Thymus (tissue), 11 donors: ENCODE measurements around the gene TAS1R2. TPM values are rescaled to one million over a fixed set of nuclear protein-coding genes. Genes with fewer than 3 reads are reported as not detected.
"Not testable (repeated sequence)": the region's sequence is repeated elsewhere in the genome, so short reads cannot be mapped to it uniquely, and the experiment has no call there.

Experiments
- DNase-seq, 9 donors: peaks; one replicate each; pipeline ENCODE4 v3.0.0-alpha.2; 2013; ENCODE audit warnings: low spot score in 9 of 9, low read depth in 6 of 9, missing footprints in 1 of 9
- H3K27ac ChIP-seq, 2 donors: one replicate each; pipeline ENCODE4 v1.5.1; 2013; ENCODE audit warnings: control low read depth in 1 of 2, low read depth in 1 of 2, low read length in 1 of 2, mild to moderate bottlenecking in 1 of 2, moderate library complexity in 1 of 2
- H3K27me3 ChIP-seq, 2 donors: one replicate each; pipeline ENCODE4 v1.5.1; 2013; ENCODE audit warnings: low read length in 1 of 2; ENCODE audit not compliant: control insufficient read depth in 2 of 2, insufficient read depth in 1 of 2
- H3K36me3 ChIP-seq, 2 donors: one replicate each; pipeline ENCODE4 v1.5.1; 2013; ENCODE audit warnings: low read length in 1 of 2, mild to moderate bottlenecking in 1 of 2, moderate library complexity in 1 of 2; ENCODE audit not compliant: control insufficient read depth in 2 of 2, insufficient read depth in 2 of 2
- H3K4me1 ChIP-seq, 2 donors: one replicate each; pipeline ENCODE4 v1.5.1; 2013; ENCODE audit warnings: low read length in 2 of 2; ENCODE audit not compliant: control insufficient read depth in 2 of 2, insufficient read depth in 2 of 2
- H3K4me3 ChIP-seq, 2 donors: one replicate each; pipeline ENCODE4 v1.5.1; 2013; ENCODE audit warnings: low read length in 2 of 2, control low read depth in 1 of 2, mild to moderate bottlenecking in 1 of 2
- H3K9me3 ChIP-seq, 2 donors: one replicate each; pipeline ENCODE4 v1.5.1; 2013; ENCODE audit warnings: low read length in 1 of 2, mild to moderate bottlenecking in 1 of 2; ENCODE audit not compliant: control insufficient read depth in 2 of 2, insufficient read depth in 1 of 2
- WGBS: extraction: QIAGEN DNeasy Blood & Tissue Kit; methylation state at CpG from one replicate; pipeline ENCODE4 v1.1.7; 2013; 5-methylcytosine and 5-hydroxymethylcytosine counted together
- polyA plus RNA-seq: library from polyadenylated mRNA; stranded (reverse); fragments of 200-250 nt; gene quantifications from one replicate; pipeline ENCODE4 v1.2.3, GENCODE V29; 2013
- total RNA-seq: library from RNA; stranded (reverse); fragments of 120-200 nt; gene quantifications from one replicate; pipeline ENCODE4 v1.2.4, GENCODE V29; 2013
- donor health status: healthy.

Gene TAS1R2
- total and polyA plus RNA-seq, 2 donors: 0.02 TPM; not detected in 1

DNA sequence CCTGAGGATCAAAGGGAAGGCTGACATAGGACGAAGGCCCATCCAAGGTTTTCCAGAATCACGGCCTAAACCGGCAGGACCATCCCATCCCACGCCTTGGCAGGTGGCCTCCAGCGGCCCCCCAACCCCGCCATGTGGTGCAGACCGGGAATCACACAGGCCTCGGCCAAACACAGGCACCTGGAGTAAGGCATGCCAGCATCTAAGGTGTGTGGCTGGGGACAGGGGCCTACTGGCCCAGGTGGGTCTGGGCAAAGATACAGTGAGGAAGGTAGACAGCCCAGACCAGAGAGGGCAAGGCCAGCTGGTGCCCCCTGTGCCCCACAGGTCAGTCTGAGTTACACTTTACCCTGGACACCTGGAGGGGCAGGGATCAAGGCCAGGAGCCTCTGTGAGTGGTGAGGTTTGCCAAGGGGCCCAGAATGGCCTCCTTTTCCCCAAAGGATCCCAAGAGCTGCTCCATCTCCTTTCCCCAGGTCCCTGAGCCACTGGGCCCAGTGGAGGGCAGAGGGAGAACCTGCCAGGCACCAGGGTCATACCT lies 12.7 kb upstream of the TAS1R2 start:
- Histone ChIP-seq H3K27me3 (no peaks in the 10 kb centered on the region), H3K4me3 (no peak overlapping the region), H3K27ac (no peak overlapping the region), H3K36me3 (peaks cover 0 to 8% of the 10 kb centered on the region in 2 donors), H3K9me3 (no peaks in the 10 kb centered on the region), H3K4me1 (no peaks in the 10 kb centered on the region)
- WGBS: 93% methylated on average over 8 of the region's 8 CpGs
- DNase-seq: no peak

DNA sequence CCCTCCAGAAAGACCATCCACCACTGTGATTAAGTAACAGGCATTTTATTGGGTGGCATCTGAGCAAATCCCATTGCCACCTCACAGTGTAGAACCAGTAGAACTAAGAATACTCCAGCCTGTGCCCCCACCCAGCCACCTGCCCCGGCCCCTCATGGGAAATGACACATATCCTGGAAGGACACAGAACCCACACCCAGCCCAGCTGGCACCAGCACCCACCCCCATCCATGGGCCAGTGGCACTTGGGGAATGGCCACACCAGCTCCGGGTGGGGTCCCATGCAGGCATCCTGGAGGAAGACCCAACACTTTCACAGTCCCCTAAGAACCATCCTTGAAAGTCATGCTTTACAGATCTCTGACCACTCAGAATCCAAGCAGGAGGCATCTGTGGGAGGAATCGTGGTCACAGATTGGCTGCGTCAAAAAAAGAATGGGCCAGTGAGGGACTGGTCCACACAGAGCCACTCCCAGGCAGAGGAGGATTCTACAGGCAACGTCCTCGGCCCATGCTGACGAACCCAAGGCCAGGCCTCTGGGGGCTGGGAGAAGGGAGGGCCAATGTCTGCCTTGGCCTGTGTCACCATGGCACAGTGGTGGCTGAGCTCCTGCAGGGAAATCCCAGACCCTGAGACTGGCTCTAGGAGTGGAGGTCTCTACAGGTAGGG lies 12.1 kb upstream of the TAS1R2 start:
- H3K27ac ChIP-seq: no peak overlapping the region
- H3K4me3 ChIP-seq: no peak overlapping the region
- peaks cover 0 to 8% of the 10 kb centered on the region in 2 donors for H3K36me3 ChIP-seq
- DNase-seq: no peak
- WGBS: 97% methylated on average over 7 of the region's 7 CpGs
- no peaks in the 10 kb centered on the region for H3K9me3 ChIP-seq
- no peaks in the 10 kb centered on the region for H3K4me1 ChIP-seq
- no peaks in the 10 kb centered on the region for H3K27me3 ChIP-seq

DNA sequence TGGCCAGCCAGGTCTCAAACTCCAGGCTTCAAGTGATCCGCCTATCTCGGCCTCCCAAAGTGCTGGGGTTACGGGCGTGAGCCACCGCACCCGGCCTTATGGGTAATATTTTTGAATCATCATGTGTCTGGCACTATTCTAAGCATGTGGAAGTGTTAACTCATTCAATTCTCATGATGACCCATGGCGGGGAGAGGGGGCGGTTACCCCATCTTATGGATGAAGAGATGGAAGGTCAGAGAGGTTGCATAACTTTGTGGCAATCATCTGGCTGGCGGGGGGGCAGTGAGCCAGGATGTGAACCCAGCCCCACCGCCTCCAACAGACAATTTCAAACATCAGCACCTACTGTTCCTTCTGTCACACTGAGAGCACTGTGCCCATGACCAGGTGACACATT lies 11.5 kb upstream of the TAS1R2 start:
- WGBS: 95% methylated on average over 10 of the region's 10 CpGs
- Histone ChIP-seq H3K4me1 (no peaks in the 10 kb centered on the region), H3K4me3 (no peak overlapping the region), H3K36me3 (peaks cover 0 to 8% of the 10 kb centered on the region in 2 donors), H3K9me3 (no peaks in the 10 kb centered on the region), H3K27me3 (peaks cover 0 to 1% of the 10 kb centered on the region in 2 donors), H3K27ac (no peak overlapping the region)
- DNase-seq: no peak

DNA sequence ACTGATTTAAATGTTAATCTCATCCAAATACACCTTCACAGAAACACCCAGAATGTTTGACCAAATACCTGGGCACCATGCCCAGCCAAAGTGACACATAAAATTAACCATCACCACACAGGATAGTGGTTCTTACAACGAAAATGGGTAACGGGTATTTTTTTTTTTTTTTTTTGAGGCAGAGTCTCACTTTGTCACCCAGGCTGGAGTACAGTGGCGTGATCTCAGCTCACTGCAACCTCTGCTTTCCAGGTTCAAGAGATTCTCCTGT lies 11.1 kb upstream of the TAS1R2 start:
- not testable (repeated sequence) for H3K36me3 ChIP-seq, H3K27ac ChIP-seq, H3K4me1 ChIP-seq, DNase-seq, H3K4me3 ChIP-seq, H3K9me3 ChIP-seq, H3K27me3 ChIP-seq
- WGBS: 83% methylated on average over 3 of the region's 3 CpGs

DNA sequence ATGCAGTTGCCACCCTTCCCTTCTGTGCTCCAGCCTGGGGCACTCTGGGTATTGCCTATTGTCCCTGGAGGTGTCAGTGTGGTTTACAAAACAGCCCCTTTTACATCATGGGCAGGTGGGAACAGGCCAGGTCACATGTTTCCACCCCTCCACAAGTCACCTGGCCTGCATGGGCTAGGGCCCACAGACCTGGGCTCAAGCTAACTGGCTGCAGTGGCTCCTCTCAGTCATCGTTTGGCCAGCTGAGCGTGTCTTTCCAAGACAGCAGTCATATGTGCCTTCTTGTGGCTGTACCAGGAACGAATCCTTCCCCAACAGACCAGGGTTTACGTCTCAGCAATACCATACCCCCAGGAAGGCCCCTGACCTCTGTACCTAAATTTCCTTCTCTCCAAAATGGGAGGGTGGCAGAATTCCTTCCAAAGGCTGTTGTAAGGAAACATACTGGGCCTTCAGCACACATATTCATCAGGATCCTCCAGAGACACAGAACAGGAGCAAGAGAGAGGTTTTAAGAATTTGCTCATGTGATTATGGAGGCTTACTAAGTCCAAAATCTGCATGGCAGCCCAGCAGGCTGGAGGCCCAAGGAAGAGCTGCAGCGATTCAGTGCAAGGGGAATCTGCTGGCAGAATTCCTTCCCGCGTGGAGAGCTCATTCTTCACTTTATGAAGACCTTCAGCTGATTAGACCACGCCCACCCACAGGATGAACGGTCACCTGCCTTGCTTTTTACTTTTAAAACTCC lies 10.6 kb upstream of the TAS1R2 start:
- no peak for DNase-seq
- no peaks in the 10 kb centered on the region for H3K4me1 ChIP-seq
- WGBS: 94% methylated on average over 9 of the region's 9 CpGs

DNA sequence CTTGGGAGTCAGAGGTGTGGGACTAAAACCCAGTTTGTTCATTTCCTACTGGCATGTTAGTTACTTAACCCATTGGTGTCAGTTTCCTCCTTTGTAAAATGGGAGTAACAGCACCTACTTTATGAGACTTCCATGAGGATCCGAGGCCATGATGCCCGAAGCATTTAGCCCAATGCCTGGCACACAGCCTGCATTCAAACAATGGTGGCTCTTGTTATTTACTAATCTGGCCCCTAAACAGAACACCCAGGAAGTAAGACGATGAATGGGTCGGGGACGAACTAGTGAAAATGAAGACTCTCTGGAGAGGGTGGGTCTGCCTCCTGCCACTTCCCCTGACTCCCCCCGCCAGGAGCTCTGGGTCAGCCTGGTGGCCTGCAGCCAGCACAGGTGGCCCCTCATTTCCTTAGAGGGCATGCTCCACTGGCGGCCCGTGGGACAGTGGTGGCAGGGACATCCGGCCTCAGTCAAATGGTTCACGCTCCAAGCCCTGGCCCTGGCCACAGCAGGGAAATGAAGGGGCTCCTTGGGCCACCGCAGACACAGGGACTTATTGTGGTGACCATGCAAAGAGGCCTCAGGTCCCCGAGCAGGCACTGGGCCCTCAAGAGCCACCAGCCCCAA lies 9.5 kb upstream of the TAS1R2 start:
- Histone ChIP-seq H3K4me3 (no peak overlapping the region), H3K27me3 (peaks cover 0 to 10% of the 10 kb centered on the region in 2 donors), H3K4me1 (no peaks in the 10 kb centered on the region), H3K9me3 (no peaks in the 10 kb centered on the region), H3K36me3 (peaks cover 0 to 8% of the 10 kb centered on the region in 2 donors), H3K27ac (no peak overlapping the region)
- 85% methylated on average over 12 of the region's 12 CpGs for WGBS
- DNase-seq: no peak

More for the DNA sequence above, 10.6 kb upstream of the TAS1R2 start:
- Histone ChIP-seq H3K27ac (no peak overlapping the region), H3K4me3 (no peak overlapping the region), H3K36me3 (peaks cover 0 to 8% of the 10 kb centered on the region in 2 donors), H3K9me3 (no peaks in the 10 kb centered on the region), H3K27me3 (peaks cover 0 to 8% of the 10 kb centered on the region in 2 donors)

DNA sequence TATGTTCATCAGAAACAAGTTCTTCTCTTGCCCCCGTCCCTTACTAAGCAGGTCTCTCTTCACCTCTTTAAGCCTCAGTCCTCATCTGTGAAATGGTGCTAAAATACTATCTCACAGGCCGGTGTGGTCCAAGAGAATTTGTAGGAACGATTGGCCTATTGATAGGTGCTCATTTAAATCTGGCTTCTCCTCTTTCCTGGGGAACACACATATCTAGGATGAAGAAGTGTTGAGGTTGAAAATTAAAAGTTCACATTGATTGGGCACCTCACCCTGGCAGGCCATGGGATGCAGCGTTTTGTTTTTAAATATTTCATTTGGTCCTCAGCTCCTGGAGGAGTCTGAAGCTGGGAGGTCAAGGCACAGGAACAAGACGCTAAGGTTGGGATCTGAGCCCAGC lies 8.9 kb upstream of the TAS1R2 start:
- H3K4me3 ChIP-seq: no peak overlapping the region
- WGBS: 90% methylated on average over 5 of the region's 5 CpGs
- H3K9me3 ChIP-seq: no peaks in the 10 kb centered on the region
- H3K27me3 ChIP-seq: peaks cover 0 to 10% of the 10 kb centered on the region in 2 donors
- H3K36me3 ChIP-seq: peaks cover 0 to 8% of the 10 kb centered on the region in 2 donors
- H3K4me1 ChIP-seq: no peaks in the 10 kb centered on the region
- no peak for DNase-seq
- no peak overlapping the region for H3K27ac ChIP-seq

DNA sequence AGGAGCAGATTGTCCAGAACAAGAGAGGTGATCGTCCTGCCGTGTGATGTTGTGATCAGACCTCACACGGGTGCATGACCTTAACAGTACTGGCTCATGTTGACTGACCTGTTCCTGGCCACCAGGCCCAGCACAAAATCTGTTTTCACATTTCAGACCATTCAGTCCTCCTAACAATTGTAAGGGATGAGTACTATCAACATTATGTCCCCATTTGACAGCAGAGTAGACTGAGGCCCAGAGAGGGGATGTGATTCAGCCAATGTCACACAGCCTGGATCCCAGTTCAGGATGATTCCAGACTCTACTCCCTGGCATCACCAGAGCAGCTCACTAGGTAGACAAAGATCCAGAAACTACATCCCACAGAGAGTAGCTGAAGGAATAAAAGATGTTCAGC lies 7.4 kb upstream of the TAS1R2 start:
- Histone ChIP-seq H3K4me1 (no peaks in the 10 kb centered on the region), H3K4me3 (no peak overlapping the region), H3K27me3 (peaks cover 0 to 10% of the 10 kb centered on the region in 2 donors), H3K36me3 (peaks cover 0 to 2% of the 10 kb centered on the region in 2 donors), H3K9me3 (no peaks in the 10 kb centered on the region), H3K27ac (no peak overlapping the region)
- no peak for DNase-seq
- 96% methylated on average over 3 of the region's 3 CpGs for WGBS

DNA sequence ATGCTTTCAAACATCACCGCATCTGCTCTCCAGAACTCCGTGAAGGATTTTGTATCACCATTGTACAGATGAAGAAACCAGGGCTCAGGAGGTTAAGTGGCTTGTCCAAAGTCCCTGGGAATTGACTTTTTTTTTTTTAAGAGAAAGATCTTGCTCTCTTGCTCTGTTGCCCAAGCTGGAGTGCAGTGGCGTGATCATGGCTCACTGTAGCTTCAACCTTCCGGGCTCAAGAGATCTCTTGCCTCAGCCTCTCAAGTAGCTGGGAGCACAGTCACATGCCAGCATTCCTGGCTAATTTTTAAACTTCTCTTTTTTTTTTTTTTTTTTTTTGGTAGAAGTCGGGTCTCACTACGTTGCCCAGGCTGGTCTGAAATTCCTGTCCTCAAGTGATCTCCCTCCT lies 6.9 kb upstream of the TAS1R2 start:
- no peaks in the 10 kb centered on the region for H3K4me1 ChIP-seq
- no peaks in the 10 kb centered on the region for H3K36me3 ChIP-seq
- no peaks in the 10 kb centered on the region for H3K9me3 ChIP-seq
- no peak overlapping the region for H3K27ac ChIP-seq
- H3K4me3 ChIP-seq: no peak overlapping the region
- peaks cover 0 to 10% of the 10 kb centered on the region in 2 donors for H3K27me3 ChIP-seq
- WGBS: 91% methylated on average over 6 of the region's 6 CpGs
- no peak for DNase-seq
